ENCODE measurements around the gene PTPRN2.
"Not testable (repeated sequence)": the region's sequence is repeated elsewhere in the genome, so short reads cannot be mapped to it uniquely, and the experiment has no call there.

PTPRN2 gene

DNA sequence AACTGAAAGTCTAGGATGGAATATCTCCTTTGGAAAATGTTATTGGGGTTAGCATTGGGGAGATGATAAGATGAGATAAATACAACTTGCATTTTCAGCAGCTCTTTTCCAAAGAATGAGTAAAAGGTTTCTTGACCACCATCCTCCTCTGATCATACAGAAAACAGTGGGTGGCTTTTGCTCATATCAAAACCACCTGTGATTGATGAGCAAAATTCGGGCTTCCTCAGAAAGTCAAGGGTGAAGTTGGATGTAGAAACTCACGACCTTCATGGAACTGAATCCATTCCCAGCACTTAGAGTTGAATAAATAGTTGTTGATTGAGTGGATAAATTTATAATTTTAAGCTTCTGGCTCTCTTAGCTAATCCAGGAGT, 1092.5 kb downstream of the PTPRN2 start:
- TF ChIP-seq, protein P1, sequence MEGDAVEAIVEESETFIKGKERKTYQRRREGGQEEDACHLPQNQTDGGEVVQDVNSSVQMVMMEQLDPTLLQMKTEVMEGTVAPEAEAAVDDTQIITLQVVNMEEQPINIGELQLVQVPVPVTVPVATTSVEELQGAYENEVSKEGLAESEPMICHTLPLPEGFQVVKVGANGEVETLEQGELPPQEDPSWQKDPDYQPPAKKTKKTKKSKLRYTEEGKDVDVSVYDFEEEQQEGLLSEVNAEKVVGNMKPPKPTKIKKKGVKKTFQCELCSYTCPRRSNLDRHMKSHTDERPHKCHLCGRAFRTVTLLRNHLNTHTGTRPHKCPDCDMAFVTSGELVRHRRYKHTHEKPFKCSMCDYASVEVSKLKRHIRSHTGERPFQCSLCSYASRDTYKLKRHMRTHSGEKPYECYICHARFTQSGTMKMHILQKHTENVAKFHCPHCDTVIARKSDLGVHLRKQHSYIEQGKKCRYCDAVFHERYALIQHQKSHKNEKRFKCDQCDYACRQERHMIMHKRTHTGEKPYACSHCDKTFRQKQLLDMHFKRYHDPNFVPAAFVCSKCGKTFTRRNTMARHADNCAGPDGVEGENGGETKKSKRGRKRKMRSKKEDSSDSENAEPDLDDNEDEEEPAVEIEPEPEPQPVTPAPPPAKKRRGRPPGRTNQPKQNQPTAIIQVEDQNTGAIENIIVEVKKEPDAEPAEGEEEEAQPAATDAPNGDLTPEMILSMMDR (IDR thresholded peaks at IDR 0.05; ENCODE audit: borderline replicate concordance, insufficient read depth, low read depth, low read length), result no peak
- no peak overlapping the region for H3K4me3 ChIP-seq (ENCODE audit: low read depth, low read length)

DNA sequence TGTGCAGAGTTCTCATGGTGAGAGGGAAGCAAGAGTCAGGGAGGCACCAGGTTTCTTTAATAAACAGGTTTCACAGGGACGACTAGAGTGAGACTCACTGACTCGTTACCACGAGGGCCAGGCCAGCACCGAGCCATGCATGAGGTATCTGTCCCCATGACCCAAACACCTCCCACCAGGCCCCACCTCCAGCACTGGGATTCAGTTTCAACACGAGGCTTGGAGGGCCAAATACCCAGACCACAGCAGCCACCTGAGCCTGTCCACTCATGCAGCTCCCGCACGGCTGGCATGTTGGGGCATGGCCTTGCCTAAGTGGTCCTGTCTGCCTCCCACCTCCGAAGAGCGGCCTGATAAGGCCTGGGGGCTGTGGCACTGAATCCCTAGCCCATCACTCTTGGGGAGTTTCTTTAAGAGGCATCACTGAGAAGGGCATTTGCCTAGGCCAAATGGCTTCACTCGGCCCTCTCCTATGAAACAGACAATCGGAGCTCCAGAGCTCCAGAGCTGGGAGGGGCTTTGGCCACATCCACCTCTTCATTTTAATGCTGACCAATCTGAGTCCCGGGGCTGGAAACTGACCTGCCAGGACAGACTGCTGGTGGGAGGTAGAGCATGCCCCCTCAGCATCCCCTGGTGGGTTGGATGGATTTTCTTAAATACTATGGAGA, 1093.0 kb downstream of the PTPRN2 start:
- no peak overlapping the region for H3K4me3 ChIP-seq (ENCODE audit: low read depth, low read length)

DNA sequence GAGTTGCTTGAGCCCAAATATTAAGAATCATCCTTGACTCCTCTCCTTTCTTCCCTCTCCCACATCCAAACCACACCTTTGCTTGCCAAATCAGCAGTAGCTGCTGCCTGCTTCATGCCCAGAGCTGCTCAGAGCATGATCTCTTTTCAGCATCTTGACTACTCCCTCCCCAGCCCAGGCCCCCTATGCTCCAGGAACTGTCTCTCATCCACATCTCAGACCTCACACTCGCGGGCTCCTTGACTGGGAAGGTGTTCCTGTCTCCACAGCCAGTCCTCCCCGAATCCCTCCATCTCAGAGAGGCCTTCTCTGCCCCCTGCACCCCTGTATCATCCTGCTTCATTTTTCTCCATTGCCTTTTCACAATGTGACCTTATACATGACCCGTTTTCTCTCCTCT, 1093.8 kb downstream of the PTPRN2 start:
- no peak overlapping the region for H3K4me3 ChIP-seq (ENCODE audit: low read depth, low read length)
- TF ChIP-seq, protein P1 (IDR thresholded peaks at IDR 0.05; ENCODE audit: borderline replicate concordance, insufficient read depth, low read depth, low read length), result no peak

More for the DNA sequence above, 1093.0 kb downstream of the PTPRN2 start:
- TF ChIP-seq, protein P1 (IDR thresholded peaks at IDR 0.05; ENCODE audit: borderline replicate concordance, insufficient read depth, low read depth, low read length), result no peak

DNA sequence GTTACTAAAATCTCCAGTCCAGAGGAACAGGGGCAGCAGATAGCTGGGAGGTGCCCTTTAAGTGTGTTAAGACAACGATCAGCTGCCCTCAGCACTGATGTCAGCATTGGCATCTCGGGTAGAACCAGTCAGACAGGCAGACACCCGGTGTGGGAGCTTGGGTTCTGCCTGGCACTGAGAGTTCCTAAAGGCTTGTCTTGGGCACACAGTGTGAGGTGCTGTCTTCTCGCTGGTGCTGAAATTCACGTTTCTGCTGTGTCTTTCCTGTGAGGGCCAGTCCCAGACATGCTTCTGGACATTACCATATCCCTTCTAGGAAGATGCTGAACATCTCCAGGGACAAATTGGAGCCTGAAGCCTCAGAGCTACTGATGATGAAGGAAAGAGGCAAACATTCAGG, 1094.6 kb downstream of the PTPRN2 start:
- TF ChIP-seq, protein P1 (IDR thresholded peaks at IDR 0.05; ENCODE audit: borderline replicate concordance, insufficient read depth, low read depth, low read length), result no peak
- no peak overlapping the region for H3K4me3 ChIP-seq (ENCODE audit: low read depth, low read length)

DNA sequence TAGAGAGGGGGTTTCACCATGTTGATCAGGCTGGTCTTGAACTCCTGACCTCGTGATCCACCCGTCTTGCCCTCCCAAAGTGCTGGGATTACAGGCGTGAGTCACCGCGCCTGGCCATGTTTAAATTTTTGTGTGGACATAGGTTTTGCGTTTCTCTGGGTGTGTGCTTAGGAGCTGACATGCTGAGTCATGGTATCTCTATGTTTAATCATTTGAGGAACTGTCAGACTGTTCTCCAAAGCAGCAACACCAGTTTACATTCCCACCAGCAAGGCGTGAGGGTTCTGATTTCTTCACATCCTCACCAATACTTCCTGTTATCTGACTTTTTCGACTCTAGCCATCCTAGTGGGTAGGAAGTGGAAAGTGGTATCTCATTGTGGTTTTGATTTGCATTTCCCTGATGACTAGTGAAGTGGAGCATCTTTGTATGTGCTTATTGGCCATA, 1097.1 kb downstream of the PTPRN2 start:
- H3K4me3 ChIP-seq (ENCODE audit: low read depth, low read length), result no peak overlapping the region
- TF ChIP-seq, protein P1 (IDR thresholded peaks at IDR 0.05; ENCODE audit: borderline replicate concordance, insufficient read depth, low read depth, low read length), result no peak

DNA sequence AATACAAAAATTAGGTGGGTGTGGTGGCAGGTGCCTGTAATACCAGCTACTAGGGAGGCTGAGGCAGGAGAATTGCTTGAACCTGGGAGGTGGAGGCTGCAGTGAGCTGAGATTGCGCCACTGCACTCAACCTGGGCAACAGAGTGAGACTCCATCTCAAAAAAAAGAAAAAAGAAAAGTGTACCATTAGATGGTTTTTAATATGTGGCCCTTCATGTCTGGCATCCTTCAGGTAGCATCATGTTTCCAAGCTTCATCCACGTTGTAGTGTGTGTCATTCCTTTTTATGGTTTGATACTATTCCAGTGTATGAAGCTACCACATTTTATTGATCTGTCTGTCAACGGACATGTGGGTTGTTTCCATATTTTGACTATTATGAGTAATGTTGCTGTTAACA, 1097.8 kb downstream of the PTPRN2 start:
- H3K4me3 ChIP-seq (ENCODE audit: low read depth, low read length), result not testable (repeated sequence)
